NCI-H2196 treated with DMSO at 0.1 percent for 48 hours (cell line): ENCODE measurements around the gene MRPS22.
"Not testable (repeated sequence)": the region's sequence is repeated elsewhere in the genome, so short reads cannot be mapped to it uniquely, and the experiment has no call there.

Experiments used
- DNase-seq: peaks from one replicate; lab custom pipeline; 2025; ENCODE audit not compliant: unreplicated experiment; lab: John Stamatoyannopoulos, UW

Gene MRPS22

GRCh38 chr3:139389552-139390368 is 45.9 kb downstream of the MRPS22 start, which contains the start of gene COPB2:
Gene COPB2 (minus strand): TSS chr3:139389647. CDS start chr3:139389550, 97 bp downstream.
- DNase-seq, result peak; percentile 99

- no peak for DNase-seq
Observed at GRCh38 chr3:139394116-139394515, 50.3 kb downstream of the MRPS22 start.

- no peak for DNase-seq
Observed at GRCh38 chr3:139396707-139397106, 52.9 kb downstream of the MRPS22 start.

GRCh38 chr3:139401155-139401554 is 57.3 kb downstream of the MRPS22 start:
- DNase-seq, result not testable (repeated sequence)
